Liver (tissue), 9 donors: Measurements from ENCODE around the gene TRHDE. TPM values are rescaled to one million over a fixed set of nuclear protein-coding genes. Genes with fewer than 3 reads are reported as not detected.

ENCODE experiments used
- DNase-seq: peaks from one replicate; pipeline ENCODE4 v3.0.0-alpha.2; 2017; ENCODE audit warnings: low spot score
- H3K27ac ChIP-seq, 2 donors: one replicate each; pipeline ENCODE4 v1.7.0; 2013; ENCODE audit warnings: inconsistent platforms in 2 of 2, low read length in 2 of 2, control low read depth in 1 of 2, low read depth in 1 of 2, mild to moderate bottlenecking in 1 of 2
- H3K27me3 ChIP-seq, 4 donors: one replicate each; pipeline versions ENCODE4 v1.6.1 to v1.7.0; 2013; ENCODE audit warnings: low read length in 3 of 4, inconsistent platforms in 1 of 4, mild to moderate bottlenecking in 1 of 4, moderate library complexity in 1 of 4; ENCODE audit not compliant: control insufficient read depth in 4 of 4, insufficient read depth in 4 of 4
- H3K36me3 ChIP-seq, 4 donors: one replicate each; pipeline versions ENCODE4 v1.6.1 to v1.7.0; 2013; ENCODE audit warnings: low read length in 3 of 4, mild to moderate bottlenecking in 3 of 4, low read depth in 1 of 4, moderate library complexity in 1 of 4; ENCODE audit not compliant: control insufficient read depth in 4 of 4, insufficient read depth in 3 of 4
- H3K4me1 ChIP-seq, 4 donors: one replicate each; pipeline versions ENCODE4 v1.6.1 to v1.7.0; 2013; ENCODE audit warnings: low read length in 3 of 4, mild to moderate bottlenecking in 3 of 4, moderate library complexity in 1 of 4; ENCODE audit not compliant: control insufficient read depth in 4 of 4, insufficient read depth in 4 of 4
- H3K4me3 ChIP-seq, 3 donors: one replicate each; pipeline versions ENCODE4 v1.6.1 to v1.7.0; 2013; ENCODE audit warnings: low read length in 3 of 3, control low read depth in 1 of 3, low read depth in 1 of 3, mild to moderate bottlenecking in 1 of 3
- H3K9ac ChIP-seq, 2 donors: one replicate each; pipeline ENCODE4 v1.7.0; 2013; ENCODE audit warnings: low read length in 2 of 2, mild to moderate bottlenecking in 2 of 2, moderate library complexity in 2 of 2, control low read depth in 1 of 2, low read depth in 1 of 2
- H3K9me3 ChIP-seq, 4 donors: one replicate each; pipeline versions ENCODE4 v1.6.1 to v1.7.0; 2013; ENCODE audit warnings: low read length in 3 of 4; ENCODE audit not compliant: control insufficient read depth in 4 of 4
- FOXA1 ChIP-seq: IDR thresholded peaks from 2 replicates; pipeline ENCODE4 v1.6.1; 2016; ENCODE audit warnings: antibody characterized with exemption
- FOXA2 ChIP-seq: IDR thresholded peaks from 2 replicates; pipeline ENCODE4 v1.6.1; 2016; ENCODE audit warnings: antibody characterized with exemption
- GABPA ChIP-seq, 2 donors: IDR thresholded peaks in 1 of 2; conservative IDR thresholded peaks in 1 of 2; 2 replicates each; pipeline ENCODE4 v1.6.1; 2016; ENCODE audit warnings: antibody characterized with exemption in 2 of 2, mild to moderate bottlenecking in 1 of 2, moderate library complexity in 1 of 2
- HNF4A ChIP-seq, 2 donors: conservative IDR thresholded peaks; 2 replicates each; pipeline ENCODE4 v1.6.1; 2016; ENCODE audit warnings: antibody characterized with exemption in 2 of 2, mild to moderate bottlenecking in 2 of 2
- HNF4G ChIP-seq: IDR thresholded peaks from 2 replicates; pipeline ENCODE4 v1.6.1; 2016; ENCODE audit warnings: antibody characterized with exemption
- JUND ChIP-seq, 2 donors: IDR thresholded peaks; 2 replicates each; pipeline ENCODE4 v1.6.1; 2016; ENCODE audit warnings: antibody characterized with exemption in 2 of 2
- NR2F2 ChIP-seq: IDR thresholded peaks from 2 replicates; pipeline ENCODE4 v1.6.1; 2016; ENCODE audit warnings: antibody characterized with exemption
- RXRA ChIP-seq, 2 donors: IDR thresholded peaks; 2 replicates each; pipeline ENCODE4 v1.6.1; 2017 to 2018; ENCODE audit warnings: antibody characterized with exemption in 2 of 2, mild to moderate bottlenecking in 1 of 2
- TAF1 ChIP-seq: conservative IDR thresholded peaks from 2 replicates; pipeline ENCODE4 v1.6.1; 2016; ENCODE audit warnings: antibody characterized with exemption, mild to moderate bottlenecking
- WGBS: extraction: QIAGEN DNeasy Blood & Tissue Kit; methylation state at CpG from one replicate; pipeline ENCODE4 v1.1.7; 2013; 5-methylcytosine and 5-hydroxymethylcytosine counted together
- polyA plus RNA-seq, 2 donors: library from polyadenylated mRNA; stranded (reverse) in 1 of 2; unstranded in 1 of 2; fragments of 200-250 nt in 1 of 2; fragments of >200 nt in 1 of 2; fragmentation: Nextera tagmentation in 1 of 2; extraction: Ambion mirVana in 1 of 2; gene quantifications; one replicate each; pipeline versions ENCODE4 v1.2.1 to v1.2.3, GENCODE V29; 2013 to 2015
- total RNA-seq, 2 donors: library from RNA; depleted of rRNA; stranded (reverse); fragments of >200 nt; gene quantifications; one replicate each; pipeline ENCODE4 v1.2.3, GENCODE V29; 2014
- TF ChIP-seq, protein P1 (sequence below): IDR thresholded peaks from 2 replicates; pipeline ENCODE4 v1.6.1; 2016; ENCODE audit warnings: antibody characterized with exemption, mild to moderate bottlenecking
- TF ChIP-seq, protein P2 (sequence below): fragments of 150-350 bp; IDR thresholded peaks from 2 replicates; pipeline ENCODE4 v1.5.1; 2017; ENCODE audit warnings: improper control_type of control experiment, low read depth, low read length; ENCODE audit not compliant: missing input control
- TF ChIP-seq, protein P3 (sequence below): IDR thresholded peaks from 2 replicates; pipeline ENCODE4 v1.6.1; 2016; ENCODE audit warnings: antibody characterized with exemption
- TF ChIP-seq, protein P4 (sequence below): IDR thresholded peaks from 2 replicates; pipeline ENCODE4 v1.6.1; 2016; ENCODE audit warnings: antibody characterized with exemption
- TF ChIP-seq, protein P5 (sequence below): IDR thresholded peaks from 2 replicates; pipeline ENCODE4 v1.6.1; 2016; ENCODE audit warnings: antibody characterized with exemption
- donor health status: healthy.
- donor health status: healthy.
- donor health status: healthy.
- donor health status: healthy.
- donor health status: healthy.

TRHDE gene
- total and polyA plus RNA-seq, 4 donors: 0.05 to 0.17 (median 0.14) TPM; not detected in 1

DNA sequence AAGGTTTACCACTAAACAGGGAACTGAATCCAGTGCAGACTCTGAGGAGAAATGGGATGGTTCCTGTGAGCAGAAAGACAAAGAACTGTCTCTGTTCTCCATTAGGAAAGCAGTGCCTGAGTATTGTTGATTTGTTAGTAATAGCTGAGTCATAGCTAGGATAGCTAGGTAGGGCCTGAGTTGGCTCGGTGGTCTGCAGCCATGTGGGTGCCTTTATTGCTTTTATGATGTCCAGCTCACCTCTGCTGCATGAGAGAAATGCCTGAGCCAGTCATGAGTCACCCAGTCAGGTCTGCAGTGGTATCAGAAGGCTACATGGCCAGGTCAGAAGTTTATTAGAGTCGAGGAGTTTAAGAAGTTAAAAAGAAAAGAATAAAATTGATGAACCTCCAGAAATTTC is 24.2 kb downstream of the TRHDE start:
- Histone ChIP-seq H3K27me3 (no peaks in the 10 kb centered on the region), H3K4me3 (no peak overlapping the region), H3K9ac (no peak overlapping the region), H3K36me3 (no peaks in the 10 kb centered on the region), H3K27ac (no peak overlapping the region), H3K9me3 (no peaks in the 10 kb centered on the region), H3K4me1 (no peaks in the 10 kb centered on the region)
- TF ChIP-seq NR2F2: no peak
- TF ChIP-seq, protein P1, sequence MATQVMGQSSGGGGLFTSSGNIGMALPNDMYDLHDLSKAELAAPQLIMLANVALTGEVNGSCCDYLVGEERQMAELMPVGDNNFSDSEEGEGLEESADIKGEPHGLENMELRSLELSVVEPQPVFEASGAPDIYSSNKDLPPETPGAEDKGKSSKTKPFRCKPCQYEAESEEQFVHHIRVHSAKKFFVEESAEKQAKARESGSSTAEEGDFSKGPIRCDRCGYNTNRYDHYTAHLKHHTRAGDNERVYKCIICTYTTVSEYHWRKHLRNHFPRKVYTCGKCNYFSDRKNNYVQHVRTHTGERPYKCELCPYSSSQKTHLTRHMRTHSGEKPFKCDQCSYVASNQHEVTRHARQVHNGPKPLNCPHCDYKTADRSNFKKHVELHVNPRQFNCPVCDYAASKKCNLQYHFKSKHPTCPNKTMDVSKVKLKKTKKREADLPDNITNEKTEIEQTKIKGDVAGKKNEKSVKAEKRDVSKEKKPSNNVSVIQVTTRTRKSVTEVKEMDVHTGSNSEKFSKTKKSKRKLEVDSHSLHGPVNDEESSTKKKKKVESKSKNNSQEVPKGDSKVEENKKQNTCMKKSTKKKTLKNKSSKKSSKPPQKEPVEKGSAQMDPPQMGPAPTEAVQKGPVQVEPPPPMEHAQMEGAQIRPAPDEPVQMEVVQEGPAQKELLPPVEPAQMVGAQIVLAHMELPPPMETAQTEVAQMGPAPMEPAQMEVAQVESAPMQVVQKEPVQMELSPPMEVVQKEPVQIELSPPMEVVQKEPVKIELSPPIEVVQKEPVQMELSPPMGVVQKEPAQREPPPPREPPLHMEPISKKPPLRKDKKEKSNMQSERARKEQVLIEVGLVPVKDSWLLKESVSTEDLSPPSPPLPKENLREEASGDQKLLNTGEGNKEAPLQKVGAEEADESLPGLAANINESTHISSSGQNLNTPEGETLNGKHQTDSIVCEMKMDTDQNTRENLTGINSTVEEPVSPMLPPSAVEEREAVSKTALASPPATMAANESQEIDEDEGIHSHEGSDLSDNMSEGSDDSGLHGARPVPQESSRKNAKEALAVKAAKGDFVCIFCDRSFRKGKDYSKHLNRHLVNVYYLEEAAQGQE: no peak
- TF ChIP-seq RXRA (IDR thresholded peaks at IDR 0.05): no peak
- no peak for TF ChIP-seq GABPA (IDR thresholded peaks at IDR 0.05 in 1 of 2, conservative IDR thresholded peaks at IDR 0.05 in 1 of 2)
- TF ChIP-seq HNF4G: no peak
- TF ChIP-seq, protein P2, sequence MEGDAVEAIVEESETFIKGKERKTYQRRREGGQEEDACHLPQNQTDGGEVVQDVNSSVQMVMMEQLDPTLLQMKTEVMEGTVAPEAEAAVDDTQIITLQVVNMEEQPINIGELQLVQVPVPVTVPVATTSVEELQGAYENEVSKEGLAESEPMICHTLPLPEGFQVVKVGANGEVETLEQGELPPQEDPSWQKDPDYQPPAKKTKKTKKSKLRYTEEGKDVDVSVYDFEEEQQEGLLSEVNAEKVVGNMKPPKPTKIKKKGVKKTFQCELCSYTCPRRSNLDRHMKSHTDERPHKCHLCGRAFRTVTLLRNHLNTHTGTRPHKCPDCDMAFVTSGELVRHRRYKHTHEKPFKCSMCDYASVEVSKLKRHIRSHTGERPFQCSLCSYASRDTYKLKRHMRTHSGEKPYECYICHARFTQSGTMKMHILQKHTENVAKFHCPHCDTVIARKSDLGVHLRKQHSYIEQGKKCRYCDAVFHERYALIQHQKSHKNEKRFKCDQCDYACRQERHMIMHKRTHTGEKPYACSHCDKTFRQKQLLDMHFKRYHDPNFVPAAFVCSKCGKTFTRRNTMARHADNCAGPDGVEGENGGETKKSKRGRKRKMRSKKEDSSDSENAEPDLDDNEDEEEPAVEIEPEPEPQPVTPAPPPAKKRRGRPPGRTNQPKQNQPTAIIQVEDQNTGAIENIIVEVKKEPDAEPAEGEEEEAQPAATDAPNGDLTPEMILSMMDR: no peak
- DNase-seq: no peak
- 56% methylated on average over 2 of the region's 2 CpGs for WGBS

DNA sequence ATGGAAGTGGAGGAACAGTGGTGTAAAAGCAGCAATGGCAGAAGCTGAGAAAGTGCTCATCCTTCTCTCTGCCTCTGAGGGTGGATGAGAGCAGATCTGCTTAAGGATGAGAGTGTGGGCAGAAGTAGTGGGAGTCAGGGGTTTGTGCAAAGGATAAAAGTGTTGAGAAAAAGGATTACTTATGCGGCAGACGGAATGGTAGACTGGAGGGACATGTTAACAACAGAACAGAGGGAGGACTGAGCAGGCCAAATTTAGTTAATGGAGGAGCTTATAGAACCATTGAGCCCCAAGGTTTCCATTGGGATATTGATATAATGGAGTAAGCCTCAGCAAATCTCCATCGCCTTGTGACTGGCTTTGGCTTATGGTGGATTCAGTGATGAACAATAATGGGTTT is 25.5 kb downstream of the TRHDE start:
- H3K27me3 ChIP-seq: no peaks in the 10 kb centered on the region
- H3K4me3 ChIP-seq: no peak overlapping the region
- 61% methylated on average over 3 of the region's 3 CpGs for WGBS
- TF ChIP-seq, protein P3, sequence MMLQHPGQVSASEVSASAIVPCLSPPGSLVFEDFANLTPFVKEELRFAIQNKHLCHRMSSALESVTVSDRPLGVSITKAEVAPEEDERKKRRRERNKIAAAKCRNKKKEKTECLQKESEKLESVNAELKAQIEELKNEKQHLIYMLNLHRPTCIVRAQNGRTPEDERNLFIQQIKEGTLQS: no peak
- no peak for TF ChIP-seq HNF4A (conservative IDR thresholded peaks at IDR 0.05)
- no peak for TF ChIP-seq RXRA (IDR thresholded peaks at IDR 0.05)
- TF ChIP-seq, protein P4, sequence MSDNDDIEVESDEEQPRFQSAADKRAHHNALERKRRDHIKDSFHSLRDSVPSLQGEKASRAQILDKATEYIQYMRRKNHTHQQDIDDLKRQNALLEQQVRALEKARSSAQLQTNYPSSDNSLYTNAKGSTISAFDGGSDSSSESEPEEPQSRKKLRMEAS: no peak
- TF ChIP-seq GABPA (IDR thresholded peaks at IDR 0.05 in 1 of 2, conservative IDR thresholded peaks at IDR 0.05 in 1 of 2): no peak
- TF ChIP-seq, protein P2: no peak
- TF ChIP-seq, protein P1: no peak
- no peak for TF ChIP-seq FOXA1
- TF ChIP-seq TAF1: no peak
- TF ChIP-seq, protein P5, sequence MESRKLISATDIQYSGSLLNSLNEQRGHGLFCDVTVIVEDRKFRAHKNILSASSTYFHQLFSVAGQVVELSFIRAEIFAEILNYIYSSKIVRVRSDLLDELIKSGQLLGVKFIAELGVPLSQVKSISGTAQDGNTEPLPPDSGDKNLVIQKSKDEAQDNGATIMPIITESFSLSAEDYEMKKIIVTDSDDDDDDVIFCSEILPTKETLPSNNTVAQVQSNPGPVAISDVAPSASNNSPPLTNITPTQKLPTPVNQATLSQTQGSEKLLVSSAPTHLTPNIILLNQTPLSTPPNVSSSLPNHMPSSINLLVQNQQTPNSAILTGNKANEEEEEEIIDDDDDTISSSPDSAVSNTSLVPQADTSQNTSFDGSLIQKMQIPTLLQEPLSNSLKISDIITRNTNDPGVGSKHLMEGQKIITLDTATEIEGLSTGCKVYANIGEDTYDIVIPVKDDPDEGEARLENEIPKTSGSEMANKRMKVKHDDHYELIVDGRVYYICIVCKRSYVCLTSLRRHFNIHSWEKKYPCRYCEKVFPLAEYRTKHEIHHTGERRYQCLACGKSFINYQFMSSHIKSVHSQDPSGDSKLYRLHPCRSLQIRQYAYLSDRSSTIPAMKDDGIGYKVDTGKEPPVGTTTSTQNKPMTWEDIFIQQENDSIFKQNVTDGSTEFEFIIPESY: no peak
- no peak for TF ChIP-seq NR2F2
- TF ChIP-seq JUND (IDR thresholded peaks at IDR 0.05): no peak
- TF ChIP-seq FOXA2: no peak
- no peaks in the 10 kb centered on the region for H3K36me3 ChIP-seq
- DNase-seq: no peak
- H3K27ac ChIP-seq: no peak overlapping the region
- H3K9me3 ChIP-seq: no peaks in the 10 kb centered on the region
- no peak overlapping the region for H3K9ac ChIP-seq
- H3K4me1 ChIP-seq: no peaks in the 10 kb centered on the region
